H1 (cell line): ENCODE results near the gene CDK15. TPM values are rescaled to one million over a fixed set of nuclear protein-coding genes. Genes with fewer than 3 reads are reported as not detected.

Experiments
- CTCF ChIA-PET: fragments of 300-600 bp; sonication (Branson Sonifier 250); formaldehyde crosslinking; loops from one replicate; lab custom pipeline; 2021; ENCODE audit not compliant: partially characterized antibody; lab: Charles Lee
- POLR2A ChIA-PET: fragments of 300-600 bp; sonication (Branson Sonifier 250); formaldehyde crosslinking; loops from one replicate; lab custom pipeline; 2021; ENCODE audit warnings: inconsistent platforms; ENCODE audit not compliant: partially characterized antibody; lab: Charles Lee
- DNase-seq, 2 experiments: peaks; one replicate each; pipeline versions ENCODE4 v3.0.0 to v3.0.0-alpha.2; 2010 to 2022; ENCODE audit warnings: low spot score in 2 of 2, low read depth in 1 of 2, mixed read lengths in 1 of 2
- FAIRE-seq: peaks from 2 replicates; lab custom pipeline; 2011; peaks lifted over from hg19 to GRCh38; lab: Jason Lieb, UNC
- H2AFZ ChIP-seq: 2 replicates; pipeline ENCODE4 v1.8.1; 2012; ENCODE audit warnings: low read length, inconsistent platforms
- H2AK5ac ChIP-seq: 2 replicates; pipeline ENCODE4 v1.6.1; 2013; ENCODE audit warnings: low read depth, low read length
- H2BK120ac ChIP-seq: replicated peaks from 2 replicates; pipeline ENCODE3; 2013; ENCODE audit warnings: low read depth, low read length, inconsistent platforms
- H2BK12ac ChIP-seq: 2 replicates; pipeline ENCODE4 v1.6.1; 2013; ENCODE audit warnings: low read depth, low read length
- H2BK15ac ChIP-seq: 2 replicates; pipeline ENCODE4 v1.6.1; 2013; ENCODE audit warnings: low read length
- H2BK20ac ChIP-seq: 2 replicates; pipeline ENCODE4 v1.6.1; 2013; ENCODE audit warnings: low read length
- H2BK5ac ChIP-seq: 2 replicates; pipeline ENCODE4 v1.6.1; 2013; ENCODE audit warnings: low read depth, low read length
- H3K14ac ChIP-seq: 2 replicates; pipeline ENCODE4 v1.6.1; 2013; ENCODE audit warnings: inconsistent platforms; ENCODE audit not compliant: insufficient read length
- H3K18ac ChIP-seq: 2 replicates; pipeline ENCODE4 v1.6.1; 2013; ENCODE audit warnings: low read length; ENCODE audit errors: extremely low read depth
- H3K23ac ChIP-seq: 2 replicates; pipeline ENCODE4 v1.6.1; 2013; ENCODE audit warnings: inconsistent platforms; ENCODE audit not compliant: insufficient read length
- H3K23me2 ChIP-seq: 2 replicates; pipeline ENCODE4 v1.6.1; 2013; ENCODE audit warnings: low read depth, low read length
- H3K27ac ChIP-seq: 2 replicates; pipeline ENCODE4 v1.6.1; 2011; ENCODE audit warnings: low read depth, low read length, inconsistent platforms
- H3K27me3 ChIP-seq, 4 experiments: replicated peaks in 1 of 4; 1 replicate in 1 of 4; 2 replicates in 3 of 4; pipeline versions ENCODE4 v1.6.1 to v1.8.1; 2011 to 2013; ENCODE audit warnings: low read length in 3 of 4, mild to moderate bottlenecking in 3 of 4, inconsistent platforms in 2 of 4, mixed read lengths in 2 of 4, moderate library complexity in 1 of 4; ENCODE audit not compliant: control insufficient read depth in 3 of 4, insufficient read depth in 3 of 4; ENCODE audit errors: extremely low read depth in 1 of 4
- H3K36me3 ChIP-seq, 4 experiments: 2 replicates each; pipeline versions ENCODE4 v1.6.1 to v1.8.1; 2011 to 2013; ENCODE audit warnings: mild to moderate bottlenecking in 4 of 4, low read length in 3 of 4, moderate library complexity in 2 of 4, control low read depth in 1 of 4, inconsistent platforms in 1 of 4; ENCODE audit not compliant: insufficient read depth in 4 of 4, control insufficient read depth in 2 of 4
- H3K4ac ChIP-seq: replicated peaks from 2 replicates; pipeline ENCODE3; 2013; ENCODE audit warnings: low read length, low read depth, mixed read lengths, inconsistent platforms; ENCODE audit not compliant: insufficient read length
- H3K4me1 ChIP-seq, 4 experiments: replicated peaks in 1 of 4; 1 replicate in 1 of 4; 2 replicates in 3 of 4; pipeline versions ENCODE4 v1.6.1 to v1.8.1; 2011 to 2013; ENCODE audit warnings: low read length in 3 of 4, inconsistent platforms in 2 of 4, mixed read lengths in 1 of 4; ENCODE audit not compliant: insufficient read depth in 4 of 4, control insufficient read depth in 3 of 4
- H3K4me2 ChIP-seq, 2 experiments: 2 replicates each; pipeline versions ENCODE4 v1.6.1 to v1.8.1; 2011 to 2013; ENCODE audit warnings: low read depth in 2 of 2, low read length in 2 of 2, control low read depth in 1 of 2, inconsistent platforms in 1 of 2, mild to moderate bottlenecking in 1 of 2; ENCODE audit not compliant: insufficient read depth in 1 of 2
- H3K4me3 ChIP-seq, 4 experiments: fragments of 200-600, 300-600 bp in 1 of 4; sonication (generic), shearing (Covaris generic), sonication (Bioruptor Twin) in 1 of 4; 2 replicates each; pipeline versions ENCODE4 v1.5.1 to v1.8.1; 2011 to 2016; ENCODE audit warnings: low read length in 4 of 4, low read depth in 3 of 4, control low read depth in 2 of 4, inconsistent platforms in 2 of 4, mild to moderate bottlenecking in 2 of 4, mixed read lengths in 1 of 4, moderate library complexity in 1 of 4; ENCODE audit not compliant: insufficient read depth in 2 of 4; ENCODE audit errors: extremely low read depth in 1 of 4
- H3K56ac ChIP-seq: replicated peaks from 2 replicates; pipeline ENCODE3; 2013; ENCODE audit warnings: low read depth, mild to moderate bottlenecking, mixed read lengths, low read length, inconsistent platforms; ENCODE audit not compliant: insufficient read length
- H3K79me1 ChIP-seq: 2 replicates; pipeline ENCODE4 v1.6.1; 2013; ENCODE audit warnings: low read depth, low read length, control low read depth
- H3K79me2 ChIP-seq, 2 experiments: 2 replicates each; pipeline versions ENCODE4 v1.6.1 to v1.8.1; 2012 to 2013; ENCODE audit warnings: low read length in 2 of 2, mild to moderate bottlenecking in 2 of 2, inconsistent platforms in 1 of 2; ENCODE audit not compliant: insufficient read depth in 2 of 2, control insufficient read depth in 1 of 2
- H3K9ac ChIP-seq, 4 experiments: replicated peaks in 1 of 4; 1 replicate in 1 of 4; 2 replicates in 3 of 4; pipeline versions ENCODE4 v1.6.1 to v1.8.1; 2011 to 2013; ENCODE audit warnings: low read depth in 3 of 4, low read length in 3 of 4, control low read depth in 2 of 4, mild to moderate bottlenecking in 2 of 4, moderate library complexity in 2 of 4, inconsistent platforms in 1 of 4; ENCODE audit errors: extremely low read depth in 1 of 4
- H3K9me3 ChIP-seq, 2 experiments: 2 replicates each; pipeline versions ENCODE4 v1.6.1 to v1.8.1; 2012 to 2013; ENCODE audit warnings: mild to moderate bottlenecking in 2 of 2, moderate library complexity in 2 of 2, control low read depth in 1 of 2, inconsistent platforms in 1 of 2, low read depth in 1 of 2, low read length in 1 of 2, mixed read lengths in 1 of 2; ENCODE audit not compliant: insufficient read depth in 2 of 2
- H4K20me1 ChIP-seq, 2 experiments: replicated peaks in 1 of 2; 2 replicates each; pipeline versions ENCODE3 to v1.8.1; 2011 to 2013; ENCODE audit warnings: inconsistent platforms in 2 of 2, low read length in 2 of 2, mild to moderate bottlenecking in 1 of 2; ENCODE audit not compliant: insufficient read depth in 2 of 2, control insufficient read depth in 1 of 2
- H4K5ac ChIP-seq: 2 replicates; pipeline ENCODE4 v1.6.1; 2013; ENCODE audit warnings: low read length, low read depth, mixed read lengths, inconsistent platforms; ENCODE audit not compliant: insufficient read length
- H4K8ac ChIP-seq: 2 replicates; pipeline ENCODE4 v1.8.0; 2013; ENCODE audit warnings: mild to moderate bottlenecking, moderate library complexity, low read length, inconsistent platforms; ENCODE audit not compliant: insufficient read depth; ENCODE audit errors: extremely low read depth
- H4K91ac ChIP-seq: replicated peaks from 2 replicates; pipeline ENCODE3; 2013; ENCODE audit warnings: low read length, mixed read lengths, inconsistent platforms; ENCODE audit not compliant: insufficient read length
- HDAC2 ChIP-seq, 2 experiments: fragments of 300-600 bp in 1 of 2; sonication (generic) in 1 of 2; IDR thresholded peaks; 2 replicates each; pipeline ENCODE4 v1.6.1; 2011 to 2012; ENCODE audit warnings: low read depth in 2 of 2, low read length in 2 of 2, mild to moderate bottlenecking in 2 of 2, moderate library complexity in 2 of 2, borderline replicate concordance in 1 of 2, inconsistent platforms in 1 of 2
- RFX5 ChIP-seq: IDR thresholded peaks from 2 replicates; pipeline ENCODE4 v1.6.1; 2011; ENCODE audit warnings: low read depth, low read length, improper control_type of control experiment, borderline replicate concordance
- polyA plus RNA-seq, 7 experiments: library from polyadenylated mRNA; depleted of rRNA in 3 of 7; stranded (reverse) in 5 of 7; unstranded in 2 of 7; fragments of >200 nt in 5 of 7; fragments of 200-250 nt in 2 of 7; gene quantifications; 1 replicate in 5 of 7; 2 replicates in 1 of 7; 4 replicates in 1 of 7; pipeline versions ENCODE4 v1.2.1 to v1.2.3, GENCODE V29; 2011 to 2013; ENCODE audit warnings: missing spikeins in 2 of 7, mixed read lengths in 2 of 7
- total RNA-seq: library from RNA; stranded (reverse); fragmentation: NEBNext Ultra II Directional; extraction: Animal tissue kit (Norgen Biotek cat#: 25700); gene quantifications from 2 replicates; pipeline ENCODE4 v1.2.1, GENCODE V29; 2021

The CDK15 gene
- total and polyA plus RNA-seq, 2 of the 8 experiments (the other 6 are each of a cell fraction or from before 2014, with no cell fraction given) = 0.03 TPM; not detected in 1

GRCh38 chr2:201786471-201786870 is 19.9 kb upstream of the CDK15 start:
- no peak overlapping the region for H3K4ac ChIP-seq
- H3K36me3 ChIP-seq = no peaks in the 10 kb centered on the region
- H3K14ac ChIP-seq = no peak overlapping the region
- H2BK5ac ChIP-seq = no peak overlapping the region
- no peak overlapping the region for H2AK5ac ChIP-seq
- no peak overlapping the region for H2BK20ac ChIP-seq
- ChIA-PET POLR2A (no interaction called here), CTCF (interaction anchor here (0.7 to 1.8 kb wide), 3 partner anchors 10 to 392 kb away, joined by 3 to 8 read pairs (median 4); no protein-coding TSS in a partner anchor)
- TF ChIP-seq HDAC2 (IDR thresholded peaks at IDR 0.05; ENCODE audit: borderline replicate concordance in 1 of 2, low read depth in 2 of 2, low read length in 2 of 2) = no peak
- TF ChIP-seq RFX5 = no peak
- H2AFZ ChIP-seq = no peak overlapping the region
- H2BK15ac ChIP-seq = no peak overlapping the region
- no peak overlapping the region for H3K9ac ChIP-seq
- H3K27ac ChIP-seq = no peak overlapping the region
- H3K23ac ChIP-seq = no peak overlapping the region
- no peak overlapping the region for H3K56ac ChIP-seq
- no peak overlapping the region for H2BK120ac ChIP-seq
- no peak for FAIRE-seq
- H3K4me3 ChIP-seq = no peak overlapping the region
- no peak overlapping the region for H4K91ac ChIP-seq
- H4K20me1 ChIP-seq = no peaks in the 10 kb centered on the region
- H4K8ac ChIP-seq = no peak overlapping the region
- no peak overlapping the region for H3K4me2 ChIP-seq
- no peaks in the 10 kb centered on the region for H3K79me1 ChIP-seq
- no peaks in the 10 kb centered on the region; a peak in 1 of 7 replicates for H3K27me3 ChIP-seq
- H4K5ac ChIP-seq = no peak overlapping the region
- no peaks in the 10 kb centered on the region for H3K9me3 ChIP-seq
- H3K23me2 ChIP-seq = peaks cover 6% of the 10 kb centered on the region; the same call in 1 of the 2 replicates
- no peak overlapping the region for H3K18ac ChIP-seq
- H2BK12ac ChIP-seq = no peak overlapping the region
- no peaks in the 10 kb centered on the region for H3K79me2 ChIP-seq
- H3K4me1 ChIP-seq = peaks cover 0 to 3% (median 1%) of the 10 kb centered on the region in 4 experiments; a peak in 2 of 7 replicates
- no peak for DNase-seq
